ENCODE results near the gene KNOP1. TPM values are rescaled to one million over a fixed set of nuclear protein-coding genes. Genes with fewer than 3 reads are reported as not detected.
A peak's percentile ranks its signal among the peaks of the same experiment; 100 is the strongest.
"Not testable (repeated sequence)": the region's sequence is repeated elsewhere in the genome, so short reads cannot be mapped to it uniquely, and the experiment has no call there.

The KNOP1 gene
- total RNA-seq, 1 experiment from 2014 or later = 70.1 TPM

DNA sequence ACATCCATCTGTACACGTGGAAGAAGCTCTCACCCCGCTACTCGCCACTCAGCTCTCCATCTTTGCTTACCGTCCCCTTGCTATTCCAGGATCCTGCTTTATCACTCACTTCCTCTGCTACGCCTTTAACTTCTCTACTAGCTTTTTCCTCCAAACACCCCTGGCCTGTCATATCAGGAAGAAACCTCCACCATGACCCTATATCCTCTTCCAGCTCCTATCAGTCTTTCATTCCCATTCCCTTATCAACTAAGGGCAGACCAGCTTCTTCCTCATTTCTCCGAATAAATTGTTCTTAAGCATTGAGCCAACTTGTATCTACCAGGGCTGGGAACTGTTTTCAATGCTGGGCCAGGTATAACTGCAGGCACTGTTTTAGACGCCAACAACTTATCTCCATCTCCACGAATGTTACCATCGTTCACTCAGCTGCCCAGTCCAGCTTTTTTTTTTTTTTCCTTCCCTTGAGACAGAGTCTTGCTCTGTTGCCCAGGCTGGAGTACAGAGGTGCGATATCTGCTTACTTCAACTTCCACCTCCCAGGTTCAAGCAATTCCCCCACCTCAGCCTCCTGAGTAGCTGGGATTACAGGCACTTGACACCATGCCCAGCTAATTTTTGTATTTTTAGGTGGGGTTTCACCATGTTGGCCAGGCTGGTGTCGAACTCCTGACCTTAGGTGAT is 4.4 kb upstream of the KNOP1 start:
- H3K4me3 ChIP-seq (ENCODE audit: low read depth in 2 of 2, low read length in 2 of 2) = no peak overlapping the region
- no peak overlapping the region for H3K27ac ChIP-seq (ENCODE audit: low read length)
- in situ Hi-C loops (cut with HindIII; ENCODE audit: low pct_unique_long_range_greater_than_20kb, low sequenced_read_pairs) = no loop called here
- ATAC-seq = no peak
- no TSS peak for BruUV-seq (replicated peaks)
- H3K9me3 ChIP-seq (ENCODE audit: control insufficient read depth, insufficient read depth, low read depth, low read length) = no peaks in the 10 kb centered on the region
- H3K27me3 ChIP-seq (ENCODE audit: control insufficient read depth, insufficient read depth, low read length) = no peaks in the 10 kb centered on the region
- intact Hi-C loops (cut with micrococcal nuclease; ENCODE audit: unreplicated experiment) = no loop called here
- no peak for DNase-seq (ENCODE audit: low read depth, low spot score)
- no peaks in the 10 kb centered on the region for H3K4me1 ChIP-seq (ENCODE audit: control insufficient read depth, insufficient read depth, low read length)
- no peaks in the 10 kb centered on the region; the same call in 1 of the 2 replicates for H3K36me3 ChIP-seq (ENCODE audit: control insufficient read depth, insufficient read depth, low read length)
- TF ChIP-seq, protein P1, sequence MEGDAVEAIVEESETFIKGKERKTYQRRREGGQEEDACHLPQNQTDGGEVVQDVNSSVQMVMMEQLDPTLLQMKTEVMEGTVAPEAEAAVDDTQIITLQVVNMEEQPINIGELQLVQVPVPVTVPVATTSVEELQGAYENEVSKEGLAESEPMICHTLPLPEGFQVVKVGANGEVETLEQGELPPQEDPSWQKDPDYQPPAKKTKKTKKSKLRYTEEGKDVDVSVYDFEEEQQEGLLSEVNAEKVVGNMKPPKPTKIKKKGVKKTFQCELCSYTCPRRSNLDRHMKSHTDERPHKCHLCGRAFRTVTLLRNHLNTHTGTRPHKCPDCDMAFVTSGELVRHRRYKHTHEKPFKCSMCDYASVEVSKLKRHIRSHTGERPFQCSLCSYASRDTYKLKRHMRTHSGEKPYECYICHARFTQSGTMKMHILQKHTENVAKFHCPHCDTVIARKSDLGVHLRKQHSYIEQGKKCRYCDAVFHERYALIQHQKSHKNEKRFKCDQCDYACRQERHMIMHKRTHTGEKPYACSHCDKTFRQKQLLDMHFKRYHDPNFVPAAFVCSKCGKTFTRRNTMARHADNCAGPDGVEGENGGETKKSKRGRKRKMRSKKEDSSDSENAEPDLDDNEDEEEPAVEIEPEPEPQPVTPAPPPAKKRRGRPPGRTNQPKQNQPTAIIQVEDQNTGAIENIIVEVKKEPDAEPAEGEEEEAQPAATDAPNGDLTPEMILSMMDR (IDR thresholded peaks at IDR 0.05) = no peak
- no peak for TF ChIP-seq TCF7L2 (IDR thresholded peaks at IDR 0.05; ENCODE audit: low read depth, low read length)
- POLR2A ChIA-PET = no interaction called here
- CTCF ChIA-PET = interaction anchor here (0.7 kb wide), 1 partner anchor 9 kb away, joined by 5 read pairs; no protein-coding TSS in a partner anchor

DNA sequence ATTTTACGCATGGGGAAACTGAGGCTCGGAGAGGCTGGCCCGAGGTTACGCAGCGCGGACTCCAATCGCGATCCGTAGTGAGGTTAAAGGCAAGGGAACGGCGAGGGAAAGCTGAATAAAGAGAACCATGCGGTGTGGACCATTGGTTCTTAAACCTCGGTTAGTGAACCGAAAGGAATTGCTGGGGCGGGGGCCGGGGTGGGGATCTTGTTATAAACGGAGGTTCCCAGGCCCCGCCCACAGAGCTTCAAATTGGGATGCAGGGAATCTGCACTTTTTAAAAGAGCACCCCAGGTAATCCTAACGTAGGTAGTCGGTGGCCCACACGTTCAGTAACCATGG is 568 bp upstream of the KNOP1 start:
- CTCF ChIA-PET = interaction anchor here (0.5 kb wide), 1 partner anchor 544 kb away, joined by 3 read pairs; no protein-coding TSS in a partner anchor
- no peaks in the 10 kb centered on the region for H3K27me3 ChIP-seq (ENCODE audit: control insufficient read depth, insufficient read depth, low read length)
- peaks cover 3% of the 10 kb centered on the region; the same call in 1 of the 2 replicates for H3K36me3 ChIP-seq (ENCODE audit: control insufficient read depth, insufficient read depth, low read length)
- intact Hi-C loops (cut with micrococcal nuclease; ENCODE audit: unreplicated experiment) (no loop called here), in situ Hi-C loops (cut with HindIII; ENCODE audit: low pct_unique_long_range_greater_than_20kb, low sequenced_read_pairs) (no loop called here)
- POLR2A ChIA-PET = interaction anchor here (1.1 kb wide), 1 partner anchor 155 kb away, joined by 3 read pairs; no protein-coding TSS in a partner anchor
- ATAC-seq (peak; percentile 1), DNase-seq (ENCODE audit: low read depth, low spot score) (no peak)
- H3K4me1 ChIP-seq (ENCODE audit: control insufficient read depth, insufficient read depth, low read length) = 0 out of 2 replicates have a peak, but pooled peaks cover 4% of the 10 kb centered on the region
- peak overlapping the region; percentile 91 to 98 for H3K4me3 ChIP-seq (ENCODE audit: low read depth in 2 of 2, low read length in 2 of 2)
- TF ChIP-seq, protein P1 (IDR thresholded peaks at IDR 0.05) = no peak
- no peak for TF ChIP-seq POLR2AphosphoS5 (IDR thresholded peaks at IDR 0.05; ENCODE audit: low read depth, low read length)
- no TSS peak for BruUV-seq (replicated peaks)
- H3K27ac ChIP-seq (ENCODE audit: low read length) = peak overlapping the region; percentile 92
- H3K9me3 ChIP-seq (ENCODE audit: control insufficient read depth, insufficient read depth, low read depth, low read length) = no peaks in the 10 kb centered on the region

DNA sequence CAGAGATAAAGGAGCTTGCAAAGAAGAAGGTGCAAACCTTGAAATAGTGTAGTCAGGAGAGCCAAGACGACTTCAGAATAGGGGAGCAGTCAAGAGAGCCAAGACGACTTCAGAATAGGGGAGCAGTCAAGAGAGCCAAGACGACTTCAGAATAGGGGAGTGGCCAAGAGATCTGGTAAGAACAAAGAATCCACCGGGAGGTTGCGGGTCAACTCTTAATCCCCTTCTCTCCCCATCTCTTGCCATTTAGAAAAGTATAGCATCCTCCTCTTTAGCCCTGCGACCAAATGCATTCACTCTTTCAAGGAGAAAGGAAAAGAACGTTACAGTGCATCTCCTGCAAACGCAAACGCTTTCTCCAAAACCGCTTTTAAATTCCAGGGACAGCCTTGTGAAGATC is 713 bp downstream of the KNOP1 start:
- peaks cover 5% of the 10 kb centered on the region; the same call in 1 of the 2 replicates for H3K36me3 ChIP-seq (ENCODE audit: control insufficient read depth, insufficient read depth, low read length)
- POLR2A ChIA-PET = interaction anchor here (0.6 kb wide), 1 partner anchor 107 kb away, joined by 3 read pairs; no protein-coding TSS in a partner anchor
- H3K4me1 ChIP-seq (ENCODE audit: control insufficient read depth, insufficient read depth, low read length) = 0 out of 2 replicates have a peak, but pooled peaks cover 4% of the 10 kb centered on the region
- no peaks in the 10 kb centered on the region for H3K9me3 ChIP-seq (ENCODE audit: control insufficient read depth, insufficient read depth, low read depth, low read length)
- no peak for DNase-seq (ENCODE audit: low read depth, low spot score)
- peak overlapping the region; percentile 92 for H3K27ac ChIP-seq (ENCODE audit: low read length)
- no peaks in the 10 kb centered on the region for H3K27me3 ChIP-seq (ENCODE audit: control insufficient read depth, insufficient read depth, low read length)
- intact Hi-C loops (cut with micrococcal nuclease; ENCODE audit: unreplicated experiment) (no loop called here), in situ Hi-C loops (cut with HindIII; ENCODE audit: low pct_unique_long_range_greater_than_20kb, low sequenced_read_pairs) (no loop called here)
- H3K4me3 ChIP-seq (ENCODE audit: low read depth in 2 of 2, low read length in 2 of 2) = peak overlapping the region; percentile 91 to 98
- TF ChIP-seq, protein P1 (IDR thresholded peaks at IDR 0.05) = no peak
- TF ChIP-seq POLR2AphosphoS5 (IDR thresholded peaks at IDR 0.05; ENCODE audit: low read depth, low read length) = no peak
- CTCF ChIA-PET = no interaction called here
- TSS peak; percentile 72 for BruUV-seq (replicated peaks)
- ATAC-seq = no peak

DNA sequence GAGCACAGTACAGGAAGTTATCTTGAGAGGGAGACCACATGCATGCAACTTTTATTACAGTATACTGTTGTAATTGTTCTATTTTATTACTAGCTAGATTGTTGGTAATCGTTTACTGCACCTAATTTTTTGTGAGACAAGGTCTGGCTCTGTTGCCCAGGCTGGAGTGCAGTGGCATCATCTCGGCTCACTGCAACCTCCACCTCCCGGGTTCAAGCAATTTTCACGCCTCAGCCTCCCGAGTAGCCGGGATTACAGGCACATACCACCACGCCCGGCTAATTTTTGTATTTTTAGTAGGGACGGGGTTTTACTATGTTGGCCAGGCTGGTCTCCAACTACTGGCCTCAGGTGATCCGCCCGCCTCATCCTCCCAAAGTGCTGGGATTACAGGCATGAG is 1.3 kb downstream of the KNOP1 start:
- not testable (repeated sequence) for BruUV-seq (replicated peaks)

More for the DNA sequence above, 1.3 kb downstream of the KNOP1 start:
- H3K4me1 ChIP-seq (ENCODE audit: control insufficient read depth, insufficient read depth, low read length); DNase-seq (ENCODE audit: low read depth, low spot score); CTCF ChIA-PET; ATAC-seq; H3K9me3 ChIP-seq (ENCODE audit: control insufficient read depth, insufficient read depth, low read depth, low read length); H3K27me3 ChIP-seq (ENCODE audit: control insufficient read depth, insufficient read depth, low read length); in situ Hi-C loops (cut with HindIII; ENCODE audit: low pct_unique_long_range_greater_than_20kb, low sequenced_read_pairs); H3K36me3 ChIP-seq (ENCODE audit: control insufficient read depth, insufficient read depth, low read length); intact Hi-C loops (cut with micrococcal nuclease; ENCODE audit: unreplicated experiment); POLR2A ChIA-PET: not testable (repeated sequence)
- Histone ChIP-seq H3K4me3 (ENCODE audit: low read depth in 2 of 2, low read length in 2 of 2) (peak overlapping the region; percentile 91 to 98), H3K27ac (ENCODE audit: low read length) (peak overlapping the region; percentile 92)
